Measurements from ENCODE around the gene MERTK.

DNA sequence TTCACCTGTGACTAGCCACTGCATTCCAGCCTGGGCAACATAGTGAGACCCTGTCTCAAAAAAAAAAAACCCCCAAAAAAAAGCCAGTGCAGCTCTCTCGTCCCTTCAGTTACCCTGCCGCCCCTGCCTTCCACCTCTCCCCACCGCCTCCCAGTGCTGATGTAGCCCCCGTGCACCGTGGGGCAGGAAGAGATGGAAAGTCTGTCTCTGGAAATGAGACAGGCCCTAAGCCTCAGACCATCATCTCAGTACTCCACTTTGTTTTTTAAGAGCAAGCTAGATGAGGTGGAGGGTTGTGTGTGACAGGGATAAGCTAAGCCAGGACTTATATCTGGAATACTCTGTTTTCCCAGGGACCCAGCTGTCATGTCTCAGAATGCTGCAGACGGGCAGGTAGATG, 32.0 kb downstream of the MERTK start:
- TF ChIP-seq, protein P1, sequence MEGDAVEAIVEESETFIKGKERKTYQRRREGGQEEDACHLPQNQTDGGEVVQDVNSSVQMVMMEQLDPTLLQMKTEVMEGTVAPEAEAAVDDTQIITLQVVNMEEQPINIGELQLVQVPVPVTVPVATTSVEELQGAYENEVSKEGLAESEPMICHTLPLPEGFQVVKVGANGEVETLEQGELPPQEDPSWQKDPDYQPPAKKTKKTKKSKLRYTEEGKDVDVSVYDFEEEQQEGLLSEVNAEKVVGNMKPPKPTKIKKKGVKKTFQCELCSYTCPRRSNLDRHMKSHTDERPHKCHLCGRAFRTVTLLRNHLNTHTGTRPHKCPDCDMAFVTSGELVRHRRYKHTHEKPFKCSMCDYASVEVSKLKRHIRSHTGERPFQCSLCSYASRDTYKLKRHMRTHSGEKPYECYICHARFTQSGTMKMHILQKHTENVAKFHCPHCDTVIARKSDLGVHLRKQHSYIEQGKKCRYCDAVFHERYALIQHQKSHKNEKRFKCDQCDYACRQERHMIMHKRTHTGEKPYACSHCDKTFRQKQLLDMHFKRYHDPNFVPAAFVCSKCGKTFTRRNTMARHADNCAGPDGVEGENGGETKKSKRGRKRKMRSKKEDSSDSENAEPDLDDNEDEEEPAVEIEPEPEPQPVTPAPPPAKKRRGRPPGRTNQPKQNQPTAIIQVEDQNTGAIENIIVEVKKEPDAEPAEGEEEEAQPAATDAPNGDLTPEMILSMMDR (IDR thresholded peaks at IDR 0.05) = no peak
- no peak for TF ChIP-seq POLR2A (IDR thresholded peaks at IDR 0.05)
